Smooth muscle cell of the coronary artery (primary cell): ENCODE data around the gene KLHL42. TPM values are rescaled to one million over a fixed set of nuclear protein-coding genes. Genes with fewer than 3 reads are reported as not detected.

Source experiments
- total RNA-seq: library from RNA; depleted of rRNA; stranded (reverse); fragments of >200 nt; gene quantifications from 2 replicates; pipeline ENCODE4 v1.2.3, GENCODE V29; 2014; ENCODE audit warnings: low replicate concordance

Gene KLHL42, protein sequence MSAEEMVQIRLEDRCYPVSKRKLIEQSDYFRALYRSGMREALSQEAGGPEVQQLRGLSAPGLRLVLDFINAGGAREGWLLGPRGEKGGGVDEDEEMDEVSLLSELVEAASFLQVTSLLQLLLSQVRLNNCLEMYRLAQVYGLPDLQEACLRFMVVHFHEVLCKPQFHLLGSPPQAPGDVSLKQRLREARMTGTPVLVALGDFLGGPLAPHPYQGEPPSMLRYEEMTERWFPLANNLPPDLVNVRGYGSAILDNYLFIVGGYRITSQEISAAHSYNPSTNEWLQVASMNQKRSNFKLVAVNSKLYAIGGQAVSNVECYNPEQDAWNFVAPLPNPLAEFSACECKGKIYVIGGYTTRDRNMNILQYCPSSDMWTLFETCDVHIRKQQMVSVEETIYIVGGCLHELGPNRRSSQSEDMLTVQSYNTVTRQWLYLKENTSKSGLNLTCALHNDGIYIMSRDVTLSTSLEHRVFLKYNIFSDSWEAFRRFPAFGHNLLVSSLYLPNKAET
- 17.9 and 31.8 TPM in 2 replicates for total RNA-seq

DNA sequence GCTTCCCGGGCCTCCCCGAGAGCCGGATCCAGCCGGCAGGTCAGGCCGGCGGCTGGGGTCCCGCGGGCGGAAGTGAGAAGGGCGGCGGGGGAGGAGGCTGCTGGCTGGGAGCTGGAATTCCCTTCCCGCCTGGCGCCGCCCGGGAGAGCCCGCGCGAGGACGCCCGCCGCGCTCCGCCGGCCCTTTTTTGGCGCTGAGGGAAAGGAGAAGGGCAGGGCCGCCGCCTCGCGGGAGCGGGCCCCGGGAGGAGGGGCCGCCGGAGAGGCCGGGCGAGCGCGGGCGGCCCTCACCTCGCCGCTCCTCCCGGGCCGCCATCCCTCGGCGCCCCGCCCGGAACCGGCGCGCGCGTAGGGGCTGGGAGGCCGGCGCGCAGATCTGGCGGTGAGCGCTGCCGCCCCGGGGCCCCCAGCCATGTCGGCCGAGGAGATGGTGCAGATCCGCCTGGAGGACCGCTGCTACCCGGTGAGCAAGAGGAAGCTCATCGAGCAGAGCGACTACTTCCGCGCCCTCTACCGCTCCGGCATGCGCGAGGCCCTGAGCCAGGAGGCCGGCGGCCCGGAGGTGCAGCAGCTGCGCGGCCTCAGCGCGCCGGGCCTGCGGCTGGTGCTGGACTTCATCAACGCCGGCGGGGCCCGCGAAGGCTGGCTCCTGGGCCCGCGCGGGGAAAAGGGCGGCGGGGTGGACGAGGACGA, at the start of gene KLHL42, which contains the start of gene MANSC4:
KLHL42 (plus strand) TSS at position 314 of the 692 bp plus-strand sequence; CDS start at position 412, 98 bp downstream.
MANSC4 (minus strand) TSS at position 317 of the 692 bp plus-strand sequence. CDS start 8,960 bp downstream, outside the sequence.

Other genes with a start within 250 kb of the KLHL42 start
- 0.68 and 0.70 TPM in 2 replicates for gene REP15, start 83.8 kb upstream of the KLHL42 start, total RNA-seq
- 21.9 and 36.5 TPM in 2 replicates for gene MRPS35, start 69.4 kb upstream of the KLHL42 start, total RNA-seq
- not detected in 2 replicates for gene MANSC4, start within 50 bp of the KLHL42 start, total RNA-seq
- gene PTHLH, start 192.5 kb downstream of the KLHL42 start, total RNA-seq: 0.83 and 2.0 TPM in 2 replicates